Astrocyte of the spinal cord (primary cell): ENCODE data around the gene PHYKPL.

Source experiments
- DNase-seq: peaks from one replicate; pipeline ENCODE4 v3.0.0; 2011; ENCODE audit warnings: low read depth, low spot score
- H3K4me3 ChIP-seq: 2 replicates; pipeline ENCODE4 v1.5.1; 2011; ENCODE audit warnings: low read depth, mild to moderate bottlenecking, low read length, moderate library complexity
- in situ Hi-C: cut with HindIII; loops from 2 replicates; pipeline ENCODE4 v1.10.0; 2017; ENCODE audit warnings: low sequenced_read_pairs
- TF ChIP-seq, protein P1 (sequence below): IDR thresholded peaks from 2 replicates; pipeline ENCODE4 v1.5.1; 2012; ENCODE audit warnings: low read depth, mild to moderate bottlenecking, low read length, inconsistent platforms

The PHYKPL gene

DNA sequence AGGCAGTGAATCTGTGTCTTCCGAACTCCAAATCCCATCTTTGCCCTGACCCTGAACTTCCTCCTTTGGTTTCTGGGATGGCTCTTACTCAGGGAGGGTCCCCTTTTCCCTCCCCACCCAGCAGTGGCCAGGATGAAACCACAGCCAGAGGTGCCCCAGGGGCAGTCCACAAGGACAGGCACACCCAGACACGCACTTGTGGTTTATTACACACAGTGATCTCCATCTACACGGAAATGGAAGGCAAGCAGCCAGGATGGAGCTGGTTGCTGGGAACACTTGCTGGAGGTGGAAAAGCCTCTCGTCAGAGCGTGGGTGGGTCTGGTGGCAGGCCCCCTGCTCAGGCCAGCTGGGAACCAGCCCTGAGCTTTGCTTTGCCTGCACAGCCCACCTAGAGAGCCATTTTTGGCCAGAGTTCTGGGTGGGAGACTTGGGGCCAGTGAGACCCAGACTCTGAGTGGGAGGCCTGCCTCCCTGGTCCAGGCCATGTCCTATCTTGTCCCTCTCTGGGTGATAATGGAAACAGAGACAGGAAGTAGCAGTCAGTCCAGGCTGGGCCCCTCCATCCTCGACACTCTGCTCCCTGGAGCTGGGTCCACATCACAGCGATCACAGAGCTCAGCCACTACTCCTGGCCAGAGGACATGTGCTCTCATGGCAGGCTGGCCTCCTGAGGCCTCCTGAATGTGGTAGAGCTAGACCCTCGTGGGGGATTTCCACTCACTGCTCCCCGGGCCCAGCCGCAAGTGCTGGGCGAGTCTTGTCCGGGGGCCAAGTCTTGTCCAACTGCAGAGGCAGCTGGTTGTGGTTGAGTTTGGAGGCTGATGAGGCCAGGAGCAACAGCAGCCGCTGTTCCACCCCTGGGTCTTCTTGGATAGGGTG, 5.1 kb upstream of the PHYKPL start:
- TF ChIP-seq, protein P1, sequence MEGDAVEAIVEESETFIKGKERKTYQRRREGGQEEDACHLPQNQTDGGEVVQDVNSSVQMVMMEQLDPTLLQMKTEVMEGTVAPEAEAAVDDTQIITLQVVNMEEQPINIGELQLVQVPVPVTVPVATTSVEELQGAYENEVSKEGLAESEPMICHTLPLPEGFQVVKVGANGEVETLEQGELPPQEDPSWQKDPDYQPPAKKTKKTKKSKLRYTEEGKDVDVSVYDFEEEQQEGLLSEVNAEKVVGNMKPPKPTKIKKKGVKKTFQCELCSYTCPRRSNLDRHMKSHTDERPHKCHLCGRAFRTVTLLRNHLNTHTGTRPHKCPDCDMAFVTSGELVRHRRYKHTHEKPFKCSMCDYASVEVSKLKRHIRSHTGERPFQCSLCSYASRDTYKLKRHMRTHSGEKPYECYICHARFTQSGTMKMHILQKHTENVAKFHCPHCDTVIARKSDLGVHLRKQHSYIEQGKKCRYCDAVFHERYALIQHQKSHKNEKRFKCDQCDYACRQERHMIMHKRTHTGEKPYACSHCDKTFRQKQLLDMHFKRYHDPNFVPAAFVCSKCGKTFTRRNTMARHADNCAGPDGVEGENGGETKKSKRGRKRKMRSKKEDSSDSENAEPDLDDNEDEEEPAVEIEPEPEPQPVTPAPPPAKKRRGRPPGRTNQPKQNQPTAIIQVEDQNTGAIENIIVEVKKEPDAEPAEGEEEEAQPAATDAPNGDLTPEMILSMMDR, result no peak
- in situ Hi-C loops, result no loop called here
- no peak overlapping the region for H3K4me3 ChIP-seq
- no peak for DNase-seq

GRCh38 chr5:178236679-178237078, 4.1 kb upstream of the PHYKPL start:
- DNase-seq, result no peak
- TF ChIP-seq, protein P1, result no peak
- in situ Hi-C loops, result no loop called here
- H3K4me3 ChIP-seq, result no peak overlapping the region

- no peak overlapping the region for H3K4me3 ChIP-seq
- TF ChIP-seq, protein P1, result no peak
- in situ Hi-C loops, result no loop called here
- DNase-seq, result no peak
These were observed 3.5 kb upstream of the PHYKPL start for GRCh38 chr5:178236126-178236525.

DNA sequence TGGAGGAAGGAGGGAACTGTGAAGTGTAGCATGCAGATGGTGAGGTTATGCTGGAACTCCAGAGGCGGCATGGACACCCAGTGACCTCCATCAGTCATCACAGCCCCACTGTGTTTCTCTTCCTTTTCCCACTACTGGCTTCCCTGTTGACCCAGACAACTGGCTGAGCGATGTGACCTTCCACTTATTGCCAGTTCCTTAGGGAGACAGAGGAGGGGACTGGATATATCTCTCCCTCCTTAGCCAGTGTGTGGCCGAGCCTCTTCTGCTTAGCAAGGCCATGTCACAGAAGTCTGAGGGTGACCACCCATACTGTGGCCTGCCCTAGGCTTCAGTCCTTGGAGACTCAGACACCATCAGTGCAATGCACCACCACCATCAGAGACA, 3.0 kb upstream of the PHYKPL start:
- in situ Hi-C loops, result no loop called here
- no peak for DNase-seq
- H3K4me3 ChIP-seq, result no peak overlapping the region
- TF ChIP-seq, protein P1, result no peak

GRCh38 chr5:178234750-178235587, 2.4 kb upstream of the PHYKPL start:
- no peak overlapping the region for H3K4me3 ChIP-seq
- in situ Hi-C loops, result no loop called here
- TF ChIP-seq, protein P1, result peak; percentile 87
- DNase-seq, result peak; percentile 61

DNA sequence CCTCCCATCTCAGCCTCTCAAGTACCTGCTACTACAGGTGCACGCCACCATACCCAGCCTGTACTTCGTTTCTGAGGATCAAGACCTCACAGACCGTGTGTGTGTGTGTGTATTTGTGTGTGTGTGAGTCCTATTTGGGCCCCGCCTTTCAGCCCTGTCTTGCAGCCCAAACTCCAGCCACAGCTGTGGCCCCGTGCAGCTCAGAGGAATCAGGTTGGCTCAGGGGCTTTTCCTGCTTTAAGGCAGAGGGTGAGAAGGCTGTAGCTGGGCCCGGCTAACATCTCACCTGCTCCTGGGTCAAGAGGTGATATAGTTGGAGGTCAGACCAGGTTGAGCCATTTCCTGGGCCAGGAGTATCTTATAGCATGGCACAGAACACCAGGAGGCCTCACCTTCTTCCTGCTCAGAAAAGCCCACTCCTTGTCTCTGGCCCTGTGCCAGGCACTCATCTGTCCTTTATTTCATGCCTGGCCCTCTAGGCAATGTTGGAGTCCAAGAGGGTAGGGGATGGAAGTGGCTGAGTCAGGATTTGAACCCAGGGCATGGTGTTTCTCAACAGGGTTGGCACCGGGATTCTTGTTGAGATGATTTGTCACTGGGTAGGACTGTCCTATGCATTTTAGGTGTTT, 1.6 kb upstream of the PHYKPL start:
- DNase-seq, result no peak
- in situ Hi-C loops, result no loop called here

More for the DNA sequence above, 1.6 kb upstream of the PHYKPL start:
- TF ChIP-seq, protein P1, result no peak
- H3K4me3 ChIP-seq, result no peak overlapping the region
